ENCODE data around the gene UNC80. TPM values are rescaled to one million over a fixed set of nuclear protein-coding genes. Genes with fewer than 3 reads are reported as not detected.

The UNC80 gene
- total and polyA plus RNA-seq, 2 donors (not counting 3 experiments of a cell fraction or from before 2014, with no cell fraction given), result not detected

- ChIA-PET CTCF (interaction anchor here (1.3 kb wide), 1 partner anchor 455 kb away, joined by 3 read pairs; no protein-coding TSS in a partner anchor), POLR2A (no interaction called here)
- no peaks in the 10 kb centered on the region for H4K20me1 ChIP-seq (replicated peaks; ENCODE audit: control insufficient read depth, extremely low read depth, insufficient read depth, low read length)
- H3K27ac ChIP-seq (ENCODE audit: insufficient read depth, low read depth, low read length), result no peak overlapping the region
- intact Hi-C loops (cut with micrococcal nuclease), result no loop called here
- FAIRE-seq (no peak), DNase-seq (ENCODE audit: low read depth, low spot score) (no peak)
- no peaks in the 10 kb centered on the region for H3K9me1 ChIP-seq (replicated peaks; ENCODE audit: control insufficient read depth, extremely low read depth, insufficient read depth, low read length)
- no peak overlapping the region for H3K9ac ChIP-seq (replicated peaks; ENCODE audit: extremely low read depth, insufficient read depth, low read length)
- no peak overlapping the region for H3K4me3 ChIP-seq (replicated peaks in 1 of 3; ENCODE audit: insufficient read depth in 1 of 3, low read depth in 1 of 3, low read length in 3 of 3)
- no peaks in the 10 kb centered on the region for H3K79me2 ChIP-seq (ENCODE audit: control insufficient read depth, insufficient read depth, low read length)
- H3K9me3 ChIP-seq (replicated peaks; ENCODE audit: control insufficient read depth, insufficient read depth, low read length), result no peaks in the 10 kb centered on the region
- no peaks in the 10 kb centered on the region for H3K36me3 ChIP-seq (ENCODE audit: control insufficient read depth in 2 of 2, extremely low read depth in 1 of 2, insufficient read depth in 2 of 2, low read length in 2 of 2)
- no peaks in the 10 kb centered on the region for H3K4me1 ChIP-seq (ENCODE audit: control insufficient read depth, extremely low read depth, insufficient read depth, low read length)
- dilution Hi-C loops (cut with MboI; ENCODE audit: extremely low pct_ligation_motif_present, low sequenced_read_pairs), result no loop called here
- H2AFZ ChIP-seq (ENCODE audit: low read depth, low read length), result no peak overlapping the region
- TF ChIP-seq GATA2 (IDR thresholded peaks at IDR 0.05; ENCODE audit: insufficient read depth, insufficient read length, low read depth, low read length), result no peak
- no peak for TF ChIP-seq JUN (IDR thresholded peaks at IDR 0.05; ENCODE audit: borderline replicate concordance, insufficient read depth, insufficient read length, low read depth)
- TF ChIP-seq FOS (IDR thresholded peaks at IDR 0.05; ENCODE audit: borderline replicate concordance, insufficient read depth, low read length), result no peak
- no peak overlapping the region for H3K4me2 ChIP-seq (ENCODE audit: insufficient read depth, low read length)
- H3K27me3 ChIP-seq (ENCODE audit: control insufficient read depth in 2 of 2, insufficient read depth in 2 of 2, low read length in 2 of 2), result no peaks in the 10 kb centered on the region
- no TSS peak for BruUV-seq (replicated peaks)
Measured at GRCh38 chr2:209788925-209789324, 17.3 kb downstream of the UNC80 start.

DNA sequence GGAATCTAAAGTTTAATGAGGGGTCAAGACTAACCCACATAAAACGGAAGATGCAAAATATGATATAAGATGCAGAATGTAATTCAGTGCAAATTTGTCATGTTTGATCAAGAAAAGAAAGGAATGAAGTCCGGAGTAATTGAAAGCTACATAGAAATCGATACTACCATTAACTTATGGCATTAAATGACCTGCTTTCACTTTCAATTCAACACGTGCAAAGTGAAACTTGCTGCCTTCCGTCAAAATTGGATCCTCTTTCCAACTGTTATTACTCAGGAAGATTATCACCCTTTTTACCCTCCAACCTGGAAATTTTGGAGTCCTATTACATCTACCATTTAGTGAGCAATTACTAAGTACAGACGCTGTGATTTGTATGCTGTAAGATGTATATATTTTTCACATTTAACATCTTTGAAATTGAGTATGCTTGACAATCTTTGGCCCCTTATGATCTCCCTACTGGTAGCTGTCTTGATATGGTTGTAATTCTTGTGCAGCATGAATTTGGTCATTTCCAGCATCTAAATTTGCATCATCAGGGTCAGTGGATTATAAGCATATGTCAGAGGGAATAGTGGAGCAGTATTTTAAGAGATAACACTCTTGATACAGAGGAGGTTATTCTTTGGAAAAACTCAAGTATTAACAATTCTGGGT is 18.6 kb downstream of the UNC80 start:
- Histone ChIP-seq H3K9me1 (replicated peaks; ENCODE audit: control insufficient read depth, extremely low read depth, insufficient read depth, low read length) (no peaks in the 10 kb centered on the region), H3K27me3 (ENCODE audit: control insufficient read depth in 2 of 2, insufficient read depth in 2 of 2, low read length in 2 of 2) (no peaks in the 10 kb centered on the region), H4K20me1 (replicated peaks; ENCODE audit: control insufficient read depth, extremely low read depth, insufficient read depth, low read length) (no peaks in the 10 kb centered on the region), H3K4me3 (replicated peaks in 1 of 3; ENCODE audit: insufficient read depth in 1 of 3, low read depth in 1 of 3, low read length in 3 of 3) (no peak overlapping the region), H2AFZ (ENCODE audit: low read depth, low read length) (no peak overlapping the region), H3K27ac (ENCODE audit: insufficient read depth, low read depth, low read length) (no peak overlapping the region), H3K9ac (replicated peaks; ENCODE audit: extremely low read depth, insufficient read depth, low read length) (no peak overlapping the region), H3K36me3 (ENCODE audit: control insufficient read depth in 2 of 2, extremely low read depth in 1 of 2, insufficient read depth in 2 of 2, low read length in 2 of 2) (no peaks in the 10 kb centered on the region), H3K4me2 (ENCODE audit: insufficient read depth, low read length) (no peak overlapping the region), H3K4me1 (ENCODE audit: control insufficient read depth, extremely low read depth, insufficient read depth, low read length) (no peaks in the 10 kb centered on the region), H3K9me3 (replicated peaks; ENCODE audit: control insufficient read depth, insufficient read depth, low read length) (no peaks in the 10 kb centered on the region), H3K79me2 (ENCODE audit: control insufficient read depth, insufficient read depth, low read length) (no peaks in the 10 kb centered on the region)
- dilution Hi-C loops (cut with MboI; ENCODE audit: extremely low pct_ligation_motif_present, low sequenced_read_pairs) (no loop called here), intact Hi-C loops (cut with micrococcal nuclease) (loop anchor here (10.0 kb wide), 1 partner anchor 405 kb away; no protein-coding TSS in a partner anchor)
- POLR2A ChIA-PET, result no interaction called here
- no peak for FAIRE-seq
- TF ChIP-seq MYC (IDR thresholded peaks at IDR 0.05; ENCODE audit: low read depth, low read length), result no peak
- no peak for TF ChIP-seq POLR2AphosphoS5 (IDR thresholded peaks at IDR 0.05; ENCODE audit: insufficient read depth, low read depth, low read length)
- TF ChIP-seq FOS (IDR thresholded peaks at IDR 0.05; ENCODE audit: borderline replicate concordance, insufficient read depth, low read length), result no peak
- BruUV-seq (replicated peaks), result no TSS peak
- no peak for DNase-seq (ENCODE audit: low read depth, low spot score)
- CTCF ChIA-PET, result interaction anchor here (1.0 kb wide), 1 partner anchor 15 kb away, joined by 3 read pairs; no protein-coding TSS in a partner anchor

Measured in endothelial cell of umbilical vein (primary cell).